ENCODE measurements around the gene PDE4D. TPM values are rescaled to one million over a fixed set of nuclear protein-coding genes. Genes with fewer than 3 reads are reported as not detected.
"Not testable (repeated sequence)": the region's sequence is repeated elsewhere in the genome, so short reads cannot be mapped to it uniquely, and the experiment has no call there.

PDE4D gene
- total RNA-seq, 1 donor from 2014 or later, result 26.9 TPM

GRCh38 chr5:59583151-59583809 is 310.2 kb downstream of the PDE4D start:
- peak; percentile 86 for DNase-seq (ENCODE audit: low read depth)

DNA sequence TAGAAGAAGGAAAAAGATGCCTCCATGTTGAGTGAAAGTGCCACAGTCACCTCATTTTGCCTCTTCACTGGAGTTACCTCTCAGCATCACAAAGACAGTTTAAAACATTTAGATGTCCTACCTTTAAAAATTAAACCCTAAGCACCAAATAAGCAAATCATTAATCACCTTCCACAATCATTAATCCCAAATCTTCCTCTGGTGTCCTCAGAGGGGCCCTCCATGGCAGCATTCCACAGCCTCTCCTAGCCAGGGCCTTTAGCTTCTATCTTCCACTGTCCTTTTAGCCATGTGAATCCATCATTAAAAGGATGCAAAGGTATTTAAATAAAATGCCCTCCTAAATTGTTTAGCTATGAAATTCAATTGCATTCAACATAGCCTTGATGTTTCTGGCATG is 310.8 kb downstream of the PDE4D start:
- peak; percentile 69 for DNase-seq (ENCODE audit: low read depth)

DNA sequence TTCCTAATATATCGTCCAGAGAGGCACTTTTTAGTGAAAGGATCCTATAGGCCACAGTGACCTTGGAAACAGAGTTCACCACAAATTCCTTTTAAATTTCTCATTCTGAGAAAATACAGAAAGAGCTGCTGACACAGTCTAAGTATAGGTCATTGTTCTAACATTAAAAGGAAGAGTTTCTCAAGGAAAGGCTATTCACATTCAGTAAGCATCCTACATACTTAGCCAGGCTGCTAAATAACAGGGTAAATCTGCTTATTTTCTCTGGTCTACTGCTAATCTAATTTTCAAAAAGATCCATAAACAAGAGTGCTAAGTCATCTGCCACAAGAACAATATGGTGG is 313.7 kb downstream of the PDE4D start:
- no peak for DNase-seq (ENCODE audit: low read depth)

- DNase-seq (ENCODE audit: low read depth), result no peak
These were observed 314.3 kb downstream of the PDE4D start for GRCh38 chr5:59579101-59579823.

DNA sequence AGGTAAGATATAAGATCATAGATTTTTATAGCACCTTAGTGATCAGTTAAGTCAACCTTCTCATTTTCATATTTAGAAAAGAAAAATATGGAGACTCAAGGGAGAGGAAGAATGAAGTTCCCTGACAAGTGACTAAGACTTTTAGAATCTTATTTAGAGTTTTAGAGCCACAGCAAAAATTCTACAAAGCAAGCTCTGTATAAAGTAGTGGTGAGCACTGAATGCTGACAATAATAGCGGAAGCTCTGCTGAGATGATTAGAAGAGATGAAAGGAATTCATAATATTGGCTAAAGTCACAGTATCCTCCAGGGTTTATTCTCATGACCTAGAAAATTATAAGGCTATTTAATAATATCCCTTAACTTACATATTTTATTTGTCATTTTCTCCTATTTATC is 316.0 kb downstream of the PDE4D start:
- no peak for DNase-seq (ENCODE audit: low read depth)

DNA sequence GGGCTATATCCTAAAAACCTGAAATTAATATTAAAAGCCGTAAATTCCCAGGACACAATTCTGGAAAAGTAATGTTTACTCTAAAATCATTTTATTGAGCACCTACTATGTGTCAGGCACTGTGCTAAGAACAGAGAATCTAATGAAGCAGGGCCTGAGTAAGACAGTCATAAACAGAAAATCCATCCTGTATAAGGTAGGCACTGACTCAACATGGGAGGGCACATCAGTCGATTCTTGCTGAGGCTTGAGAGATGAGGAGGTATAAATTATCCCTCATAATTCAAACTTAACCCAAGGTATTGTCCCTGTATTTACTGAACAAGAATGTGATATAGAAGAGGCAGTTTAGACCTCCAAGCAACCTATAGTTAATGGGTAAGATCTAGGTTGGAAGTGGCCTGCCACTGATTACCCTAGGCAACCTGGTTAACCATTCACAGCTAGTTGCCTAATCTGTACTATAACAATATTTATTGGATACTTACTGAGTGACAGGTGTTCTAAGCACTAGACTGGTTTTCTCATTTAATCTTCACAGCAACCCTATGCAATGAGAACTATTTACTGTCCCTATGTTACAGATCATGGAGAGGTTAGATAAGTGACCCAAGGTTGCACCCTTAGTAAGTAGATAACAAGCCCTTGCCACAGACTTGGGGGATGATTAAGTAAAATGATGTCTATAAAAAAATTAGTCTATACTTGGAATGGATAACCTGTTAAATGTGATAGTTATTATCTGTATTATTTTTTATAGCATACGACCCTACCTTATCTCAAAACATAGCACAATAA is 317.7 kb downstream of the PDE4D start:
- peak; percentile 79 for DNase-seq (ENCODE audit: low read depth)

GRCh38 chr5:59573509-59573908 is 320.0 kb downstream of the PDE4D start:
- not testable (repeated sequence) for DNase-seq (ENCODE audit: low read depth)

GRCh38 chr5:59571067-59571466 is 322.5 kb downstream of the PDE4D start:
- DNase-seq (ENCODE audit: low read depth), result no peak

- no peak for DNase-seq (ENCODE audit: low read depth)
These were observed 323.8 kb downstream of the PDE4D start for GRCh38 chr5:59569608-59570334.

DNA sequence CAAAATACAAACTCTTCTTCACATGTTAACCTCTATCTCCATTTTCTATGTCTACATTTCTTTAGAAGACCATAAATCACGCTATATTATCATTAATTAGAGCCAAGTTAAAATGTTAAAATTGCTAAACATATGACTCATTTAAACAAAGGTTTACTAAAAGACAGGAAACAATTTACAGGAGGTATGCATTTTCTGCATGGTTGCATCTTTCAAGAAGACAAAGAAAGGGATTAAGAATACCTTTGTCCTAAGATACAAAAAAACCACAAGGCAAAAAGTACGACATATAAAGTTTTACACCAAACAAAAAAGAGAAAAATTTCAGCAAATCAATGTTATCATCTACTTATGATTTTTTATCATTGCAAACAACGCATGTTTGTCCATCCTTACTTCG is 324.4 kb downstream of the PDE4D start:
- DNase-seq (ENCODE audit: low read depth), result no peak

DNA sequence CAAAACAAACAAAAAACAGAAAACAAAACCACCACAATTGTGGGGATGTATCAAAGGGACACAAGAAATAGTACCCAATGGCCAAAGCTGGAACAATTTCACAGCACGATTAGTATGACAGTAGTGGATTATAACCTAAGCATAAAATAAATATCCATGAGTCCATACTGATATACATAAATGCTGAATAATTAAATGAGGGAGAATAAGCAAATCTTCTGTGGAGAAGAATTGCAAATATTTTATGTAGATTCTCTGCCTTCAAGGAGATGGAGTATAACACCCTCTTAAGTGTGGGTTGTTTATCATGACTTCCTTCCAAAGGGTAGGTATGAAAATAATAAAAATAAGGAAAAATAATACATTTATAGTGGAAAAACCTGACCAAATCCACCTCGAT is 325.4 kb downstream of the PDE4D start:
- DNase-seq (ENCODE audit: low read depth), result no peak

- no peak for DNase-seq (ENCODE audit: low read depth)
These were observed 328.0 kb downstream of the PDE4D start for GRCh38 chr5:59565551-59565950.

GRCh38 chr5:59564895-59565294 is 328.6 kb downstream of the PDE4D start:
- DNase-seq (ENCODE audit: low read depth), result no peak

DNA sequence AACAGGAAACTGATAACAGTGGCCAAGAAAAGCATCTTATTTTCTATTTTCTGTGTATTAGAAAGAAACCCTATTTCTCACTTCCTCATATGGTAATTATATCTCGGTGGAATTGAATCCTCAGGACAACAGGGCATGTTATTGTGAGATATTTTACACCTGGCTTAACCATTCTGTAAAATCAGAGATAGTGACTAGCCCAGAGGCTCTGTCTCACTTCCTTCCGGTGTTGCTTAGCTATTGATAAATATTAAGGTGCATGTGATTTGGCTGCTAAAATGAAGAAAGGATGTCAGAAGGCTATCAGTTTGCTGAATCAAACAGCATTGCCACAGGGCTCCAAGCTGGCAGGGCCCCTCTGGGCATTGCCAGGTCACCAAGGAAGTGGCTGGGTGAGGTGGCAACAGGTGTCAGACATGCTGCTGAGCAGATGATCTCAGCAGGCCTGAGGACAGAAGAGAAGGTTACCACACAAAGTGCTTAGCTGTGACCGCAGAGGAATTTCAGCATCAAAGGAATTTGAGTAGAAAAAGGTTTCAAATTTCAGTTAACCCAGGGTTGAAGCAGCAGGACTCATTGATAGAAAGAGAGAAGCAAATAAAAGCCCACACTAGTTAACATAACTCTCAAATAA is 330.7 kb downstream of the PDE4D start:
- peak; percentile 96 for DNase-seq (ENCODE audit: low read depth)

DNA sequence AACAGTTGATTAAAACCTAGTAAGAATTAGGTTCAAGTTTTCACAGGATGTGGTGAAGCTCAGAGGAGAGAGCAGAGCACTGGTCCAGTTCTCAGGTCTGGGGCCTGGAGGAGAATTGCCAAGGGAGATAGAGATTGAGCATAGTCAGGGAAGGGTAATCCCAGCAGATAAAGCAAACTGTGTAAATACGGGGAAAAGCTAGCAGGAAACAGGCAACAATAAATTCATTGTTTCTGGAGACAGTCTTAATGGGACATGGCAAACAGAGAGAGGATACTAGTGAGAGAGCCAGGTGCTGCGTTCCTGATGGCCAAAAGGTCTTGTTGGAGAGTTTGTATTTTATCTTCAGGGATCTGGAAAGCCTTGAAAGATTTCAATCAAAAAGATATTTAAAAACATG is 333.0 kb downstream of the PDE4D start:
- DNase-seq (ENCODE audit: low read depth), result no peak

DNA sequence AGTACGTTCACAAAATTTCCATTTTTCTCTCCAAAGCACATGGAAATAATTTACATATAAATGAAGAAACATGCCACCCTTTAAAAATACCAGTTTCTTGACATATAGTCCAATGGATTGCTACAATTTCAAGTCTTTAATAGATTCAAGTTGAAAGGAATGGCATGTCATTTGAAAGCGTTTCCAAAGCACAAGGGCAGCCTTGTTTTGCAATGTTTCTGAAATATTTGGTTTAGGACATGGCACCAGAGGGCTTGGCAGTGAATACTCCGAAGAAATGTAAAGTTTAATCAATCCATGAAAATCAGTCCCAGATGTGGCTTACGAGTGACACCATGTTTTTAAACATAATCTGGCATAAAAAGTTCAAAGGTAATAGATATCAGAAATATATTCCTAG is 333.7 kb downstream of the PDE4D start:
- DNase-seq (ENCODE audit: low read depth), result no peak

- DNase-seq (ENCODE audit: low read depth), result no peak
These were observed 334.2 kb downstream of the PDE4D start for GRCh38 chr5:59559323-59559722.

- no peak for DNase-seq (ENCODE audit: low read depth)
These were observed 335.0 kb downstream of the PDE4D start for GRCh38 chr5:59558501-59558900.

DNA sequence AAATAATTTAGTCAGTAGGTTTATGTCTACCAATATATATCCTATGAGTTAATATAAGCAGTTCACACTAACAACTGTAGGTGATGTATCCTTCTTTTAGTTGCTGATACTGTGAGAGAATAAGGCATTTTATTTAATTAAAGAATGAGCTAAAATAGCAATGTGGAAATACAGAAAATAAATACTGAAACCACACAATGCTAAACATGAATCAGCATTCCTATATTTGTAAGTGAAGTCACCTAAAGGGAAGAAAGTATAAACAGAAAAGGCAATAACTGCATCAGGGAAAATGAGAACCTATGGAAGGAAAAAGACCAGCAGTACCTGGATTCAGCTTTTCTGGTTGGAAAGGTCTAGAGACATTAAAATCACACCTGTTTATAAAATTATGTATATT is 336.0 kb downstream of the PDE4D start:
- no peak for DNase-seq (ENCODE audit: low read depth)

DNA sequence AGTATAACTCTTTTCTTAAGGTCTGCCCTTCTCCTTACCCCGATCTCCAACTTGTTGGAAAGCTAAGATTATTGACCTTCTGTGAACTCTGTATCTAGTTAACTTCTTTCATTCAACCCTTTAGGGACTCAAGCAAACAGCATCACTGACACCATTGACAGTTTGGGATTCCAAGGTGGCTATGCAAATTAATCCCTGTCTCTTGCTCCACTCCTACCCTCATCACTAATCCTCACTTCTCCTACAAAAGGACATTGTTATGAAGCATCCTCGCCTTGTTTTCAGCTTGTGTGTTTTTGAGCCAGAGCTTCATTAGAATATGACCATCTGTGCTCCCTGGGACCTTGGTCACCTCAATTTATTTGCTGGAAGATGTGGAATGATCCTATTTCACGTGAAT is 337.9 kb downstream of the PDE4D start:
- DNase-seq (ENCODE audit: low read depth), result no peak

- DNase-seq (ENCODE audit: low read depth), result peak; percentile 42
These were observed 339.0 kb downstream of the PDE4D start for GRCh38 chr5:59554501-59554900.

DNA sequence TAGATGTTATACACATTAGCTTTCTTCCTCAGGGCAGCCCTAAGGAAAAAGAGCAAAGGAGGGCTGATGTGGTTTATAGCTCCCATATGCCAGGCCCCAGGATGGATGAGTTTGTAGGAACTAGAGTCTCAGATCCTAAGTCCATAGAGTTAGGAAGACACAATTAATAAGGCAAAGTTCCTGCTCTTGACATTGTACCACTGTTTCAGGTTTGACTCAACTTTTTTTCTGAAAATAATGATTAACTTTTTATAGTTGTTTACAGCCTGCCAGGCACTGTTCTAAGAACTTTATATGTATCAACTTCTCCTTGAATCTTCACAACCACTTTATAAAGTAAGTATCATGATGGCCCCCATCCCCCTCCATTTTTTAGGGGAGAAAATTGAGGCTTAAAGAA is 339.5 kb downstream of the PDE4D start:
- peak; percentile 82 for DNase-seq (ENCODE audit: low read depth)

Measured in renal cortical epithelial cell (primary cell).